Skeletal muscle tissue (tissue), 4 donors: Measurements from ENCODE around the gene ZBTB7C. TPM values are rescaled to one million over a fixed set of nuclear protein-coding genes. Genes with fewer than 3 reads are reported as not detected.

Experiments used
- H3K27ac ChIP-seq: one replicate; pipeline ENCODE4 v1.7.0; 2013; ENCODE audit warnings: mild to moderate bottlenecking, low read depth, low read length, inconsistent platforms
- H3K27me3 ChIP-seq, 3 donors: one replicate each; pipeline ENCODE4 v1.7.0; 2013; ENCODE audit warnings: low read length in 3 of 3; ENCODE audit not compliant: control insufficient read depth in 3 of 3, insufficient read depth in 3 of 3
- H3K36me3 ChIP-seq, 3 donors: one replicate each; pipeline ENCODE4 v1.7.0; 2013; ENCODE audit warnings: low read length in 3 of 3; ENCODE audit not compliant: control insufficient read depth in 3 of 3, insufficient read depth in 3 of 3
- H3K4me1 ChIP-seq, 3 donors: one replicate each; pipeline ENCODE4 v1.7.0; 2013; ENCODE audit warnings: low read length in 3 of 3, mild to moderate bottlenecking in 3 of 3; ENCODE audit not compliant: control insufficient read depth in 3 of 3, insufficient read depth in 3 of 3
- H3K4me3 ChIP-seq, 3 donors: one replicate each; pipeline ENCODE4 v1.7.0; 2013; ENCODE audit warnings: low read length in 3 of 3
- H3K9ac ChIP-seq, 3 donors: one replicate each; pipeline ENCODE4 v1.7.0; 2013; ENCODE audit warnings: low read length in 3 of 3, mild to moderate bottlenecking in 3 of 3, moderate library complexity in 2 of 3, low read depth in 1 of 3
- H3K9me3 ChIP-seq, 3 donors: one replicate each; pipeline ENCODE4 v1.7.0; 2013; ENCODE audit warnings: low read length in 3 of 3; ENCODE audit not compliant: control insufficient read depth in 3 of 3
- total RNA-seq: library from RNA; depleted of rRNA; stranded (reverse); fragments of >200 nt; gene quantifications from one replicate; pipeline ENCODE4 v1.2.3, GENCODE V29; 2014
- donor health status: Osteomylitis.

The ZBTB7C gene
- total RNA-seq, 1 donor from 2014 or later, result 2.6 TPM

DNA sequence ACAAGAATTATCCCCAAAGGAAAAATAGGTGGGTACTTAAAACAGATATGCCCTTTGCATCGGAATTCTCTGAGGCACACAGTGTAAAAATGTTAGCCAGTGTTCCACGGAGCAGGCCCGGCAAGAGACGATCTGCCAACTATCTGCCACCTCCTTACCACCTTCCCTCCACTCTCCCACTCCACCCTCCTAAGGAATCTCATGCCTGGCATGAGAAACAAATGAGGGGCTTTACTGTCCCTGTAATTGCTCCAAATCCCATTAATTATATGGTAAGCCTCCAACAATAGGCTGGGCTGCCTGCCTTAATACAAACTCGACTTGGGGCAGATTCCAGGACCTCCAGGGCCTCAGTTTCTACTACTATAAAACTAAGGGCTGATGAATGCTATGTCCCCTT, 102.3 kb downstream of the ZBTB7C start:
- Histone ChIP-seq H3K27me3 (no peaks in the 10 kb centered on the region), H3K4me3 (no peak overlapping the region), H3K9ac (no peak overlapping the region), H3K36me3 (no peaks in the 10 kb centered on the region), H3K27ac (no peak overlapping the region), H3K9me3 (no peaks in the 10 kb centered on the region), H3K4me1 (peaks cover 0 to 3% (median 0%) of the 10 kb centered on the region in 3 donors)

GRCh38 chr18:48304906-48305693, 104.1 kb downstream of the ZBTB7C start:
- Histone ChIP-seq H3K4me1 (peaks cover 3 to 8% (median 4%) of the 10 kb centered on the region in 3 donors), H3K27ac (no peak overlapping the region), H3K4me3 (no peak overlapping the region), H3K27me3 (no peaks in the 10 kb centered on the region), H3K9me3 (no peaks in the 10 kb centered on the region), H3K36me3 (no peaks in the 10 kb centered on the region), H3K9ac (no peak overlapping the region)

DNA sequence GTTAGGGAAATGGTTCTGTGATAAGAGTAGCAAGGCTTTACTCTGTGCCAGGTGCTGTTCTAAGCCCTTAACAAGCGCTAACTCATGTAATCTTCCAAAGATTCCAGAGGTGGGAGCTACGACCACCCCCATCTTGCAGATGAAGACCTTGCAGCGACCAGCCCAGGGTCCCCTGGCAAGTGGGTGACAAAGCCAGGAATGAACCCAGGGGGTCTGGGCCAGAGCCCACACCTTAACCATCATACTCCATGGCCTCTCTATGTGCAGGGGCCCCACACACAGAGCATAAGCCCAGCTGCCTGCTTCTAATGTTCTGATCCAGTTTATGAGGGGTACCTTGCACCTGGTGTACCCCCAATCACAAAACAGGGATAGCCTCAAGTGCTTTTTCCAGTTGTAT, 105.3 kb downstream of the ZBTB7C start:
- no peaks in the 10 kb centered on the region for H3K27me3 ChIP-seq
- no peak overlapping the region for H3K27ac ChIP-seq
- no peaks in the 10 kb centered on the region for H3K9me3 ChIP-seq
- peaks cover 3 to 8% (median 4%) of the 10 kb centered on the region in 3 donors for H3K4me1 ChIP-seq
- H3K9ac ChIP-seq, result no peak overlapping the region
- H3K4me3 ChIP-seq, result no peak overlapping the region
- H3K36me3 ChIP-seq, result no peaks in the 10 kb centered on the region

- no peaks in the 10 kb centered on the region for H3K27me3 ChIP-seq
- no peaks in the 10 kb centered on the region for H3K9me3 ChIP-seq
- H3K27ac ChIP-seq, result no peak overlapping the region
- no peak overlapping the region for H3K9ac ChIP-seq
- no peak overlapping the region for H3K4me3 ChIP-seq
- H3K36me3 ChIP-seq, result no peaks in the 10 kb centered on the region
- peaks cover 3 to 8% (median 4%) of the 10 kb centered on the region in 3 donors for H3K4me1 ChIP-seq
These were observed 106.4 kb downstream of the ZBTB7C start for GRCh38 chr18:48302736-48303135.

DNA sequence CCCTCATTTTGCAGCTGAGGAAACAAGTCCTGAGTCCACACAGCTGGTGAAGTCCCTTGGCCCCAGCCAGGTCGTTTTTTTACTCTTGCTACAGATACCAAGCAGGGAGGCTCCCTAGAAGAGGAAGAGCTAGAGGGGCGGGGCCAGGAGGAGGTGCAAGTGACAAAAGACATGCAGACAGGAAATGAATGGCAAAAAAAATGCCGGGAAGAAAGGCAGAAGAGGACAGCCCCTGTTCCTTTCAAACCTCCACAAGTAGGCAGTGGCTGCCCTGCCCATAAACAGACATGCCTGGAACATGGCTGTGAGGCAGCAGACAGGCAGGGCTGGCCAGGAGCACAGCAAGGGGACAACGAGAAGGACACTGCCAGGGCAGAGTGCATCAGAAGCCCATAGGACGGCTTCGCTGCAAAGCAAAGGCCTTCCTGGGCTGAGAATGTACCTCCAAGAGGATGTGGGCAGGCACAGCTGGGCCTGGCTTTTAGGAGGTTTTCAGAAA, 108.7 kb downstream of the ZBTB7C start:
- no peak overlapping the region for H3K9ac ChIP-seq
- H3K9me3 ChIP-seq, result no peaks in the 10 kb centered on the region
- H3K27ac ChIP-seq, result no peak overlapping the region
- no peaks in the 10 kb centered on the region for H3K36me3 ChIP-seq
- H3K4me1 ChIP-seq, result peaks cover 9 to 19% (median 15%) of the 10 kb centered on the region in 3 donors
- no peaks in the 10 kb centered on the region for H3K27me3 ChIP-seq
- no peak overlapping the region for H3K4me3 ChIP-seq

GRCh38 chr18:48297139-48297538, 112.0 kb downstream of the ZBTB7C start:
- no peak overlapping the region for H3K4me3 ChIP-seq
- no peaks in the 10 kb centered on the region for H3K27me3 ChIP-seq
- H3K36me3 ChIP-seq, result no peaks in the 10 kb centered on the region
- no peak overlapping the region for H3K27ac ChIP-seq
- H3K9me3 ChIP-seq, result no peaks in the 10 kb centered on the region
- no peak overlapping the region for H3K9ac ChIP-seq
- peaks cover 32 to 41% (median 37%) of the 10 kb centered on the region in 3 donors for H3K4me1 ChIP-seq

- no peaks in the 10 kb centered on the region for H3K36me3 ChIP-seq
- H3K9me3 ChIP-seq, result no peaks in the 10 kb centered on the region
- H3K4me3 ChIP-seq, result no peak overlapping the region
- H3K9ac ChIP-seq, result no peak overlapping the region
- peaks cover 32 to 41% (median 37%) of the 10 kb centered on the region in 3 donors for H3K4me1 ChIP-seq
- no peak overlapping the region for H3K27ac ChIP-seq
- H3K27me3 ChIP-seq, result no peaks in the 10 kb centered on the region
These were observed 112.6 kb downstream of the ZBTB7C start for GRCh38 chr18:48296581-48296980.

DNA sequence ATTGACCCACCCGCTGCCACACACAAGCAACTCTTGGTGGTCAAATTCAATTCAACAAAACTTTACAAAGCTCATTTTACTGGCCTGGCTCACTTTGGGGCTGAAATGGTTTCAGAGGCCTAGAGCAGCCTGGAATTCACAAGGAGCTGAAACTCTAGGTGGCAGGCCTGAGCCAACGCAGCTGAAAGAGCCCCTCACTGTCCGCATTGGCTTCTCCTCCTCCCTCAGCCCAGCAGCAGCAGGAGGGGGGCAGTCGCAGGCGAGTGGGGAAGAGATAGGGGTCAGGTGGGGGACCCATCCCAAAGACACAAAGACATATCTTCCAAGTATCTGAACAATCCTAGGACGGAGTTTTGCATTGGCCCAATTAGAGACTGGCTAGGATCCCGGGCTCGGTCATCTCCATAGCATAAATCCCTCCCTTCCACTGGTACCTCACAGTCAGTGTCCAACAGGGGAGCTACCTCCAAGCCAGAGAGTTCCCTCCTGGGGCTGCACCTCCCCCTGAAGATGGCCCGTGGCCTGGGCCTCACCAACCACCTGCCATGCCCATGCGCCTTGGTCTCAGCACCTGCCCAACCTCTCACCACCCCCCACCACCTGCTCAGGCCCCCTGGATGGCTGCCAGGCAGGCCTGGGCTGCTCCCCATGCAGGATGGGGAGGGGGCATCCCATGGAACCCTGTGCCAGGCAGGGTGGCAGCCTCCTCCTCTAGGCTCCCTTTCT, 113.4 kb downstream of the ZBTB7C start:
- Histone ChIP-seq H3K4me3 (peak overlapping the region in 1 of 3 donors; percentile 17), H3K27me3 (no peaks in the 10 kb centered on the region), H3K9me3 (no peaks in the 10 kb centered on the region), H3K9ac (no peak overlapping the region), H3K4me1 (peaks cover 30 to 40% (median 36%) of the 10 kb centered on the region in 3 donors), H3K36me3 (no peaks in the 10 kb centered on the region), H3K27ac (peak overlapping the region; percentile 79)

GRCh38 chr18:48294899-48295585, 114.1 kb downstream of the ZBTB7C start:
- no peaks in the 10 kb centered on the region for H3K27me3 ChIP-seq
- peak overlapping the region; percentile 79 for H3K27ac ChIP-seq
- no peaks in the 10 kb centered on the region for H3K9me3 ChIP-seq
- H3K4me1 ChIP-seq, result peaks cover 28 to 37% (median 33%) of the 10 kb centered on the region in 3 donors
- H3K4me3 ChIP-seq, result peak overlapping the region in 2 of 3 donors; percentile 17 to 30
- peak overlapping the region in 2 of 3 donors; percentile 3 to 62 for H3K9ac ChIP-seq
- H3K36me3 ChIP-seq, result no peaks in the 10 kb centered on the region
